ENCODE data around the gene TESK2. TPM values are rescaled to one million over a fixed set of nuclear protein-coding genes. Genes with fewer than 3 reads are reported as not detected.

Gene TESK2
- polyA plus RNA-seq, 1 of the 3 experiments (the other 2 are of a cell fraction) = 1.3 TPM

GRCh38 chr1:45319761-45320160 is 171.2 kb downstream of the TESK2 start (continued):
- no peak for TF ChIP-seq REST (IDR thresholded peaks at IDR 0.05; ENCODE audit: low read depth, low read length)
- TF ChIP-seq MAX (IDR thresholded peaks at IDR 0.05; ENCODE audit: low read depth) = no peak

GRCh38 chr1:45317166-45317565 is 173.8 kb downstream of the TESK2 start:
- CTCF ChIA-PET = interaction anchor here (0.9 to 1.3 kb wide), 2 partner anchors 17 to 176 kb away, joined by 3 read pairs; no protein-coding TSS in a partner anchor
- H2AFZ ChIP-seq (ENCODE audit: low read depth) = no peak overlapping the region
- H3K4me1 ChIP-seq (ENCODE audit: control insufficient read depth in 1 of 2, insufficient read depth in 2 of 2, low read depth in 1 of 2, low read length in 1 of 2) = no peaks in the 10 kb centered on the region

More at GRCh38 chr1:45317166-45317565, 173.8 kb downstream of the TESK2 start:
- no peak overlapping the region for H3K4me3 ChIP-seq (ENCODE audit: low read depth in 2 of 2, low read length in 1 of 2)
- no peaks in the 10 kb centered on the region for H3F3A ChIP-seq (replicated peaks; ENCODE audit: insufficient read depth)
- no peaks in the 10 kb centered on the region for H4K20me1 ChIP-seq (ENCODE audit: insufficient read depth)
- H3K27ac ChIP-seq (ENCODE audit: low read depth in 2 of 2, low read length in 1 of 2) = no peak overlapping the region
- H3K36me3 ChIP-seq (replicated peaks in 1 of 2; ENCODE audit: control insufficient read depth in 1 of 2, insufficient read depth in 2 of 2, low read length in 1 of 2) = no peaks in the 10 kb centered on the region
- no peak for DNase-seq
- H3K79me2 ChIP-seq (ENCODE audit: insufficient read depth) = no peaks in the 10 kb centered on the region
- H3K9me2 ChIP-seq = no peaks in the 10 kb centered on the region
- WGBS (ENCODE audit: low lambda C conversion rate) = 61% methylated on average over 4 of the region's 4 CpGs
- H3K27me3 ChIP-seq (ENCODE audit: insufficient read depth) = no peaks in the 10 kb centered on the region
- no peak overlapping the region for H3K9ac ChIP-seq
- no peak for TF ChIP-seq GATA2 (CRISPR knock-in tag; IDR thresholded peaks at IDR 0.05)
- TF ChIP-seq NFIC (IDR thresholded peaks at IDR 0.05; ENCODE audit: borderline replicate concordance) = no peak
- TF ChIP-seq MAX (IDR thresholded peaks at IDR 0.05; ENCODE audit: low read depth) = no peak
- TF ChIP-seq NRF1 (IDR thresholded peaks at IDR 0.05; ENCODE audit: low read depth, low read length) = no peak
- TF ChIP-seq RFX5 (IDR thresholded peaks at IDR 0.05; ENCODE audit: low read length) = no peak
- no peak for TF ChIP-seq IRF3 (IDR thresholded peaks at IDR 0.05; ENCODE audit: low read depth, low read length)
- no peak for TF ChIP-seq ELF1 (IDR thresholded peaks at IDR 0.05)
- no peak for TF ChIP-seq TAF1 (IDR thresholded peaks at IDR 0.05; ENCODE audit: borderline replicate concordance, low read depth, low read length)
- no peak for TF ChIP-seq GABPA (IDR thresholded peaks at IDR 0.05; ENCODE audit: low read depth)
- TF ChIP-seq FOXM1 (IDR thresholded peaks at IDR 0.05; ENCODE audit: low read depth) = no peak
- no peak for TF ChIP-seq USF2 (IDR thresholded peaks at IDR 0.05; ENCODE audit: borderline replicate concordance, low read depth, low read length)
- no peak for TF ChIP-seq EZH2phosphoT487 (IDR thresholded peaks at IDR 0.05; ENCODE audit: borderline replicate concordance, low read depth)
- TF ChIP-seq EP300 (IDR thresholded peaks at IDR 0.05; ENCODE audit: borderline replicate concordance in 1 of 2, low read depth in 1 of 2, low read length in 1 of 2) = no peak
- TF ChIP-seq PBX3 (IDR thresholded peaks at IDR 0.05) = no peak
- POLR2A ChIA-PET = no interaction called here
- H3K4me2 ChIP-seq = no peak overlapping the region
- H3K9me3 ChIP-seq = no peaks in the 10 kb centered on the region
